HG02884 (cell line): ENCODE results near the gene IFI27.
"Not testable (repeated sequence)": the region's sequence is repeated elsewhere in the genome, so short reads cannot be mapped to it uniquely, and the experiment has no call there.

Experiments
- ATAC-seq: cut with Tn5 transposase; IDR thresholded peaks from one replicate; pipeline ENCODE4 v1.9.1; 2021; ENCODE audit warnings: mild to moderate bottlenecking, moderate library complexity; ENCODE audit not compliant: unreplicated experiment

Gene IFI27

GRCh38 chr14:94152676-94153075 lies 42.1 kb downstream of the IFI27 start:
- ATAC-seq, result no peak

GRCh38 chr14:94153750-94154342 lies 43.3 kb downstream of the IFI27 start:
- no peak for ATAC-seq

GRCh38 chr14:94156143-94156542 lies 45.6 kb downstream of the IFI27 start:
- ATAC-seq, result not testable (repeated sequence)

GRCh38 chr14:94157197-94157596 lies 46.7 kb downstream of the IFI27 start:
- ATAC-seq, result no peak

- ATAC-seq, result no peak
Observed at GRCh38 chr14:94158239-94158883, 47.8 kb downstream of the IFI27 start.

GRCh38 chr14:94161058-94161457 lies 50.5 kb downstream of the IFI27 start:
- no peak for ATAC-seq

- no peak for ATAC-seq
Observed at GRCh38 chr14:94161981-94162380, 51.4 kb downstream of the IFI27 start.

GRCh38 chr14:94162466-94162865 lies 51.9 kb downstream of the IFI27 start:
- ATAC-seq, result no peak

GRCh38 chr14:94163796-94164195 lies 53.3 kb downstream of the IFI27 start:
- no peak for ATAC-seq

GRCh38 chr14:94164685-94165431 lies 54.3 kb downstream of the IFI27 start:
- ATAC-seq, result no peak

GRCh38 chr14:94165744-94166143 lies 55.2 kb downstream of the IFI27 start:
- ATAC-seq, result no peak
